Measurements from ENCODE around the gene MYLK.

MYLK gene

DNA sequence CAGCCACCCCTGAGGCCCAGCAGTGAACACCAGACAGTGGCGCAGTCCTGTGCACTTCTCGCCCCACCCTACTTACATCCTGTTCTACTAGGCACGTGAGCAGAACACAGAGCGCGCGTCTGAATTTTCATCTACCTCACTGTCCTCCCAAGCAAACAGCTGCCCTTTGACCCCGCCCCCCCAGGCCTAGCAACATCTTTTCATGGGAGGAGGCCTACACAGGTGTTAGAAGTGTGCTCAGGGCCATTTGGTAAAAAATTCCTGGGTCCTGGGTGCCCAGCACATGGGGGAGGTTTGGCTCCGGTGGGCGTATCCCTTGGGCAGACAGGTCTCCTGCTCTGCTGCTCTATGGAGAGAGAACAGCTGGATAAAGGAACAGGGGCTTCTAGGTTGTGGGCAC, 95.0 kb downstream of the MYLK start:
- Histone ChIP-seq H3K36me3 (ENCODE audit: control insufficient read depth, insufficient read depth, low read length) (no peaks in the 10 kb centered on the region), H3K27me3 (replicated peaks; ENCODE audit: control insufficient read depth, insufficient read depth, low read length) (no peaks in the 10 kb centered on the region; the same call in 1 of the 2 replicates), H3K4me3 (replicated peaks; ENCODE audit: low read depth, low read length) (no peak overlapping the region)
- DNase-seq (ENCODE audit: extremely low read depth, insufficient read length): no peak
- TF ChIP-seq, protein P1, sequence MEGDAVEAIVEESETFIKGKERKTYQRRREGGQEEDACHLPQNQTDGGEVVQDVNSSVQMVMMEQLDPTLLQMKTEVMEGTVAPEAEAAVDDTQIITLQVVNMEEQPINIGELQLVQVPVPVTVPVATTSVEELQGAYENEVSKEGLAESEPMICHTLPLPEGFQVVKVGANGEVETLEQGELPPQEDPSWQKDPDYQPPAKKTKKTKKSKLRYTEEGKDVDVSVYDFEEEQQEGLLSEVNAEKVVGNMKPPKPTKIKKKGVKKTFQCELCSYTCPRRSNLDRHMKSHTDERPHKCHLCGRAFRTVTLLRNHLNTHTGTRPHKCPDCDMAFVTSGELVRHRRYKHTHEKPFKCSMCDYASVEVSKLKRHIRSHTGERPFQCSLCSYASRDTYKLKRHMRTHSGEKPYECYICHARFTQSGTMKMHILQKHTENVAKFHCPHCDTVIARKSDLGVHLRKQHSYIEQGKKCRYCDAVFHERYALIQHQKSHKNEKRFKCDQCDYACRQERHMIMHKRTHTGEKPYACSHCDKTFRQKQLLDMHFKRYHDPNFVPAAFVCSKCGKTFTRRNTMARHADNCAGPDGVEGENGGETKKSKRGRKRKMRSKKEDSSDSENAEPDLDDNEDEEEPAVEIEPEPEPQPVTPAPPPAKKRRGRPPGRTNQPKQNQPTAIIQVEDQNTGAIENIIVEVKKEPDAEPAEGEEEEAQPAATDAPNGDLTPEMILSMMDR (IDR thresholded peaks at IDR 0.05; ENCODE audit: insufficient read depth, low read length, poor library complexity, severe bottlenecking): no peak

GRCh38 chr3:123788710-123789109, 95.4 kb downstream of the MYLK start:
- H3K36me3 ChIP-seq (ENCODE audit: control insufficient read depth, insufficient read depth, low read length): no peaks in the 10 kb centered on the region
- TF ChIP-seq, protein P1 (IDR thresholded peaks at IDR 0.05; ENCODE audit: insufficient read depth, low read length, poor library complexity, severe bottlenecking): no peak
- no peaks in the 10 kb centered on the region; the same call in 1 of the 2 replicates for H3K27me3 ChIP-seq (replicated peaks; ENCODE audit: control insufficient read depth, insufficient read depth, low read length)
- DNase-seq (ENCODE audit: extremely low read depth, insufficient read length): no peak
- H3K4me3 ChIP-seq (replicated peaks; ENCODE audit: low read depth, low read length): no peak overlapping the region

- Histone ChIP-seq H3K4me3 (replicated peaks; ENCODE audit: low read depth, low read length) (no peak overlapping the region), H3K27me3 (replicated peaks; ENCODE audit: control insufficient read depth, insufficient read depth, low read length) (no peaks in the 10 kb centered on the region; the same call in 1 of the 2 replicates), H3K36me3 (ENCODE audit: control insufficient read depth, insufficient read depth, low read length) (no peaks in the 10 kb centered on the region)
- DNase-seq (ENCODE audit: extremely low read depth, insufficient read length): no peak
- TF ChIP-seq, protein P1 (IDR thresholded peaks at IDR 0.05; ENCODE audit: insufficient read depth, low read length, poor library complexity, severe bottlenecking): no peak
These were observed 97.0 kb downstream of the MYLK start for GRCh38 chr3:123787133-123787532.

GRCh38 chr3:123785602-123786001, 98.5 kb downstream of the MYLK start:
- TF ChIP-seq, protein P1 (IDR thresholded peaks at IDR 0.05; ENCODE audit: insufficient read depth, low read length, poor library complexity, severe bottlenecking): no peak
- H3K27me3 ChIP-seq (replicated peaks; ENCODE audit: control insufficient read depth, insufficient read depth, low read length): no peaks in the 10 kb centered on the region; the same call in none of the 2 replicates
- no peaks in the 10 kb centered on the region for H3K36me3 ChIP-seq (ENCODE audit: control insufficient read depth, insufficient read depth, low read length)
- no peak overlapping the region for H3K4me3 ChIP-seq (replicated peaks; ENCODE audit: low read depth, low read length)
- no peak for DNase-seq (ENCODE audit: extremely low read depth, insufficient read length)

DNA sequence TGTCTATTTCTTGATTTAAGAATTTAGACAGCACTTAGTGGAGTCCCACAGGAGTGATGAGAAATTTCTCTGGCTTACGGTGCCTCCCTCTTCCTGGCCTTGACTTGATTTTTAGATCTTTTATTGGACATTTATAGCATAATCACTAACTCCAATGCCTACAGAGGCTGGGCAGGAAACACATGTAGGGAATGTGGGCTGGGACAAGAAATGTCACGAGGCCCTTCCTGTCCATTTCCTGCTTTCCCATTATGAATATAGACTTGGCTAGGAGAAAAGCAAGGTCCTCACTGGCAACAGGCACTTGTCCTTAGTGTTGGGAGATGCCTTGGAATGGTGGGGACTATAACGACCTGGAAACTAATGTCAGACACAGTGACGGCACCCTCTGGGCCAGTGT, 100.3 kb downstream of the MYLK start:
- TF ChIP-seq, protein P1 (IDR thresholded peaks at IDR 0.05; ENCODE audit: insufficient read depth, low read length, poor library complexity, severe bottlenecking): no peak
- no peaks in the 10 kb centered on the region for H3K36me3 ChIP-seq (ENCODE audit: control insufficient read depth, insufficient read depth, low read length)

More for the DNA sequence above, 100.3 kb downstream of the MYLK start:
- no peak overlapping the region for H3K4me3 ChIP-seq (replicated peaks; ENCODE audit: low read depth, low read length)
- no peaks in the 10 kb centered on the region; the same call in none of the 2 replicates for H3K27me3 ChIP-seq (replicated peaks; ENCODE audit: control insufficient read depth, insufficient read depth, low read length)
- DNase-seq (ENCODE audit: extremely low read depth, insufficient read length): no peak

All from GM06990 (cell line).